ENCODE data around the gene KRTAP1-5.

GRCh38 chr17:41024697-41025096 is 2.3 kb downstream of the KRTAP1-5 start:
- TF ChIP-seq NBN (IDR thresholded peaks at IDR 0.05) (no peak), CTCF (IDR thresholded peaks at IDR 0.05 in 2 of 3, conservative IDR thresholded peaks at IDR 0.05 in 1 of 3; ENCODE audit: control insufficient read depth in 2 of 3, extremely low read depth in 1 of 3, insufficient read depth in 1 of 3, low read depth in 3 of 3, low read length in 3 of 3) (no peak), WRNIP1 (IDR thresholded peaks at IDR 0.05; ENCODE audit: borderline replicate concordance, low read depth, low read length) (no peak), BHLHE40 (IDR thresholded peaks at IDR 0.05; ENCODE audit: borderline replicate concordance in 1 of 2, low read depth in 2 of 2, low read length in 1 of 2) (no peak), POLR2A (IDR thresholded peaks at IDR 0.05; ENCODE audit: low read depth, low read length) (no peak), TCF7 (IDR thresholded peaks at IDR 0.05; ENCODE audit: borderline replicate concordance) (no peak), CEBPB (IDR thresholded peaks at IDR 0.05; ENCODE audit: borderline replicate concordance in 1 of 2, low read depth in 2 of 2, low read length in 2 of 2) (no peak), SP1 (IDR thresholded peaks at IDR 0.05; ENCODE audit: low read depth, low read length) (no peak), YY1 (IDR thresholded peaks at IDR 0.05; ENCODE audit: low read depth, low read length) (no peak), NFXL1 (IDR thresholded peaks at IDR 0.05; ENCODE audit: borderline replicate concordance) (no peak), MXI1 (IDR thresholded peaks at IDR 0.05; ENCODE audit: low read depth, low read length) (no peak), TAF1 (IDR thresholded peaks at IDR 0.05; ENCODE audit: borderline replicate concordance, low read depth, low read length) (no peak)

All from GM12878 (cell line).